Astrocyte of the spinal cord (primary cell): ENCODE measurements around the gene ABR.

Source experiments
- DNase-seq: peaks from one replicate; pipeline ENCODE4 v3.0.0; 2011; ENCODE audit warnings: low read depth, low spot score
- H3K4me3 ChIP-seq: 2 replicates; pipeline ENCODE4 v1.5.1; 2011; ENCODE audit warnings: low read depth, mild to moderate bottlenecking, low read length, moderate library complexity
- CTCF ChIP-seq: IDR thresholded peaks from 2 replicates; pipeline ENCODE4 v1.5.1; 2012; ENCODE audit warnings: low read depth, mild to moderate bottlenecking, low read length, inconsistent platforms
- in situ Hi-C: cut with HindIII; loops from 2 replicates; pipeline ENCODE4 v1.10.0; 2017; ENCODE audit warnings: low sequenced_read_pairs

Gene ABR

DNA sequence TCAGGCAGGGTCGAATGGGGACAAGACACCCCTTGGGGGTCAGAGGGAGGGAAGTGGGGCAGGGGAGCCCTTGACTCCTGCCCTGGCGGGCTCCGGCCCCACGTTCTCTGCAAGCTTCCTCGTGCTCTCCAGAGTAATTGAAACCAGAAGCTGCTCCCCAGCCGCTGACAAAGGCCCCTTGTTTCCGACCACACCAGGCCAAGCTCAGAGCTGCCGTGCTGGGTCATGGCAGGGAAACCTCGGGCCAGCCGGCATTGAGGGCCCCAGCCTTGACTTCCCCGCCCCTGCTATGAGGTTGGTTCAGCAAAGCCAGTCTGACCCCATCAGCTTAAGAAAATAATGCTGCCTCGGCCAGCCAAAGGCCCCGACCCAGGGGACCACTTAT lies 139.6 kb downstream of the ABR start:
- no peak for DNase-seq
- H3K4me3 ChIP-seq: no peak overlapping the region
- in situ Hi-C loops: no loop called here
- no peak for TF ChIP-seq CTCF

GRCh38 chr17:1039511-1040215 lies 140.1 kb downstream of the ABR start:
- no peak overlapping the region for H3K4me3 ChIP-seq
- no peak for TF ChIP-seq CTCF
- in situ Hi-C loops: no loop called here
- no peak for DNase-seq

DNA sequence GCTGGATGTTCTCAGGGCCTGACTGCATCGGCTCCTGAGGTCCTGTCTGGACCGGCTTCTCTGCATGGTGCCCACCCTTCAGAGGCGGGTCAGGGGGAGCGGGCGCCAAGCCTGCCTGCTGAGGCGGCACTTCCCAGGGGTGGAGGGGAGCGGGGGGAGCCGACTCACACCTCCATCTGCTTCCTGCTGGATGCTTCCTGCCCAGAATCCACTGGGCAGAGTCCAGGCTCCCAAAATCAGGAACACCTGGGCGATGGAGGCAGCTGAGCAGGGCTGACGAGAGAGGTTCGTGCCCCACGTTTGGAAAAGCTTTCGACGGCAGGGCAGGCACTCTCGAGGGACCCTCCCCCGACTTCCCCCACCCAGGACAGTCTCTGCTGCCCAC lies 140.7 kb downstream of the ABR start:
- no peak for DNase-seq
- in situ Hi-C loops: no loop called here
- no peak overlapping the region for H3K4me3 ChIP-seq
- no peak for TF ChIP-seq CTCF

DNA sequence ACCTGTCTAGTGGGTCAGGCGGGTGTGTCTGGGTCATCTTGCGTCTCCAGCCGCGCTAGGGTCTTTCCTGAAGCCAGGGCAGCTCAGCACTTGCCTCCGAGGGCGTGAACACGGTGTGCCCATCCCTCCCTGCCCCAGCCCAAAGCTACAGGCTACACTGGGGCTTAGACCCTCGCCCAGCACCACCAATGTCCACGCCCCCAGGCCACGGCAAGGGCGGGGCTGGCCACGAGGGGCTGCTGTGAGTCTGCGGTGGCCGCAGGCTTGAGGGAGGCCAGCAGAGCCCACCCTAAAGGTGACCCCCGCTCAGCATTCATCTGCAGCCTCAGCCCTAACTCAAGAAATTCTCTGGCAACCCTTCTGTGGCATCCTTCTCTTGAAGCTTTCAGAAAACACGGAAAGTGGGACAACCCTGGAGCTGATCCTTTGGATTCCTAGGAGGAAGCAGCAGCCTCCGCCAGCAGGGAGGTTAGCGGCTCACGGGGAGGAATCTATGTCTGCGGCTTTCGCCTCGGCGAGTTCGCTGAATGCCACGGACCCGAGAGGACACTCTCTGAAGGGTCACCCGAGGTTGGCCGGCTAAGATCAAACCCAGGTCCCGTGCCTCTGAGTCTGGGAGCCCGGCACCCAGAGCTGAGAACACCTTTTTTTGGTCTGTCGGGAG lies 141.2 kb downstream of the ABR start:
- in situ Hi-C loops: no loop called here
- no peak for TF ChIP-seq CTCF
- DNase-seq: no peak
- H3K4me3 ChIP-seq: no peak overlapping the region

DNA sequence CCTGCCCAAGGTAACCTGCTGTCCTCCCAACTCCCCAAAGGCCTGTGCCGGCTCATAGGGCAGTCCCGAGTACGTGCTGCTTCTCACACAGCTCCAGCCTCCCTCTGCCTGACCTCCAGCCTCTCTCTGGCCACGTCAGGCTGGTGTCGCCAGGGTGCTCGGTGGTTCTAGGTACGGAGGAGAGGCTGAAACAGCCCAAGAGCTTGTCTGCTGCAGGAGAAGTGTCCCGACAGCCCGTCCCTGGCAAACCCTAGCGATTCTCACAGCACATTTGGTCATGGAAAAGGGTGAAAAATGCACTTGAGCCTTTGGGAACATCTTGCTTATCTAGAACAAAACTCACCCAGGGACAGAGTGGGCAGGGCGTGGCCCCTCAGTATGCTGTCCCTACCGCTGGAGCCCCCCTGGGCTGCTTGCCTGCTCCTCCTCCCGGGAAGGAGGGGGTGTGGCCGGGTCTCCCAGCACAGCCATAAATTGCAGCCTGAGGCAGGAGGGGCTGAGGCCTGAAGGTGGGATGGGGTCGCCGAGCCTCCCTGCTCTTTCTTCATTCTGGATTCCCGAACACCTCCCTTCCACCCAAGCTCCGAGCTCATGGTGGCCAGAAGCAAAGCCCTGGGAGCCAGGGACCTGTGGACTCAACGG lies 142.4 kb downstream of the ABR start:
- in situ Hi-C loops: no loop called here
- no peak overlapping the region for H3K4me3 ChIP-seq
- TF ChIP-seq CTCF: no peak
- no peak for DNase-seq

DNA sequence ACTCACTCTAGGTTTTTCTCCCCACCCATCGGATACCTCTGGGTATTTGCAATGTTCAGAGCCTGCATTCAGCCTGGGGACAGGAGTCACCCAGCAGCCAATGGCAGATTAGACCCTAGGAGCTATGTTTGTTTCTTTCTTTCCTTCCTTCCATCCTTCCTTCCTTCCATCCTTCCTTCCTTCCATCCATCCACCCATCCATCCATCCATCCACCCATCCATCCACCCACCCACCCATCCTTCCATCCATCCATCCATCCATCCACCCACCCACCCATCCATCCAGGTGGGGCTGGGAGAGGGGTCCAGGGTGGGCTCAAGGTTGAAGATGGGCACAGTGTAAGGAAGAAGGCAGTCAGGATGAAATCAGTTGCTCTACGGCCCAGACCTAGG lies 142.9 kb downstream of the ABR start:
- H3K4me3 ChIP-seq: no peak overlapping the region
- no peak for DNase-seq
- in situ Hi-C loops: no loop called here
- no peak for TF ChIP-seq CTCF
